Measurements from ENCODE around the gene KCNQ1.
"Not testable (repeated sequence)": the region's sequence is repeated elsewhere in the genome, so short reads cannot be mapped to it uniquely, and the experiment has no call there.

KCNQ1 gene

GRCh38 chr11:2472428-2473186 is 27.8 kb downstream of the KCNQ1 start:
- no peak for DNase-seq (ENCODE audit: low read depth in 3 of 3)

GRCh38 chr11:2473361-2474058 is 28.7 kb downstream of the KCNQ1 start:
- no peak for DNase-seq (ENCODE audit: low read depth in 3 of 3)

- DNase-seq (ENCODE audit: low read depth in 3 of 3), result no peak
Measured at GRCh38 chr11:2474059-2474901, 29.5 kb downstream of the KCNQ1 start.

- DNase-seq (ENCODE audit: low read depth in 3 of 3), result no peak
Measured at GRCh38 chr11:2475136-2475918, 30.5 kb downstream of the KCNQ1 start.

- no peak for DNase-seq (ENCODE audit: low read depth in 3 of 3)
Measured at GRCh38 chr11:2477254-2477653, 32.4 kb downstream of the KCNQ1 start.

GRCh38 chr11:2477936-2478335 is 33.1 kb downstream of the KCNQ1 start:
- DNase-seq (ENCODE audit: low read depth in 3 of 3), result no peak

GRCh38 chr11:2480067-2480873 is 35.5 kb downstream of the KCNQ1 start:
- not testable (repeated sequence) for DNase-seq (ENCODE audit: low read depth in 3 of 3)

- DNase-seq (ENCODE audit: low read depth in 3 of 3), result no peak
Measured at GRCh38 chr11:2480874-2481220, 36.0 kb downstream of the KCNQ1 start.

- peak in 1 of 3 experiments; percentile 6 for DNase-seq (ENCODE audit: low read depth in 3 of 3)
Measured at GRCh38 chr11:2481253-2481652, 36.4 kb downstream of the KCNQ1 start.

GRCh38 chr11:2482204-2482603 is 37.4 kb downstream of the KCNQ1 start:
- DNase-seq (ENCODE audit: low read depth in 3 of 3), result no peak

GRCh38 chr11:2482745-2483144 is 37.9 kb downstream of the KCNQ1 start:
- DNase-seq (ENCODE audit: low read depth in 3 of 3), result no peak

GRCh38 chr11:2483426-2483825 is 38.6 kb downstream of the KCNQ1 start:
- no peak for DNase-seq (ENCODE audit: low read depth in 3 of 3)

GRCh38 chr11:2484576-2485125 is 39.8 kb downstream of the KCNQ1 start:
- no peak for DNase-seq (ENCODE audit: low read depth in 3 of 3)

- DNase-seq (ENCODE audit: low read depth in 3 of 3), result no peak
Measured at GRCh38 chr11:2488004-2488403, 43.2 kb downstream of the KCNQ1 start.

GRCh38 chr11:2489083-2489482 is 44.3 kb downstream of the KCNQ1 start:
- no peak for DNase-seq (ENCODE audit: low read depth in 3 of 3)

- not testable (repeated sequence) for DNase-seq (ENCODE audit: low read depth in 3 of 3)
Measured at GRCh38 chr11:2497951-2498350, 53.1 kb downstream of the KCNQ1 start.

- DNase-seq (ENCODE audit: low read depth in 3 of 3), result no peak
Measured at GRCh38 chr11:2498750-2499149, 53.9 kb downstream of the KCNQ1 start.

- no peak for DNase-seq (ENCODE audit: low read depth in 3 of 3)
Measured at GRCh38 chr11:2507212-2507901, 62.5 kb downstream of the KCNQ1 start.

- DNase-seq (ENCODE audit: low read depth in 3 of 3), result no peak
Measured at GRCh38 chr11:2507945-2508749, 63.3 kb downstream of the KCNQ1 start.
